Psoas muscle (tissue), 8 donors: ENCODE data around the gene EPB41. TPM values are rescaled to one million over a fixed set of nuclear protein-coding genes. Genes with fewer than 3 reads are reported as not detected.

Experiments
- ATAC-seq, 4 donors: fragments of 200-7000 bp; cut with Tn5 transposase; one replicate each; pipeline ENCODE4 v1.9.1; 2020; ENCODE audit warnings: moderate library complexity in 3 of 4, mild to moderate bottlenecking in 2 of 4
- DNase-seq, 2 donors: peaks; one replicate each; pipeline ENCODE4 v3.0.0-alpha.2; 2020
- H3K27ac ChIP-seq: fragments of 200-600 bp; one replicate; pipeline ENCODE4 v1.8.0; 2022
- H3K27me3 ChIP-seq, 3 donors: fragments of 200-600 bp in 1 of 3; one replicate each; pipeline versions ENCODE4 v1.6.1 to v1.8.0; 2013 to 2022; ENCODE audit warnings: low read length in 2 of 3, mild to moderate bottlenecking in 2 of 3, moderate library complexity in 1 of 3; ENCODE audit not compliant: insufficient read depth in 3 of 3
- H3K36me3 ChIP-seq, 2 donors: fragments of 200-600 bp in 1 of 2; one replicate each; pipeline versions ENCODE4 v1.6.1 to v1.8.0; 2013 to 2022; ENCODE audit warnings: low read depth in 1 of 2, mild to moderate bottlenecking in 1 of 2, moderate library complexity in 1 of 2; ENCODE audit not compliant: insufficient read depth in 1 of 2
- H3K4me1 ChIP-seq: fragments of 200-600 bp; one replicate; pipeline ENCODE4 v1.8.0; 2022
- H3K4me3 ChIP-seq: fragments of 200-600 bp; one replicate; pipeline ENCODE4 v1.8.0; 2022; ENCODE audit warnings: mild to moderate bottlenecking
- H3K9me3 ChIP-seq: fragments of 200-600 bp; one replicate; pipeline ENCODE4 v1.8.0; 2022
- CTCF ChIP-seq: fragments of 200-600 bp; IDR thresholded peaks from one replicate; pipeline ENCODE4 v1.8.0; 2022; ENCODE audit warnings: antibody characterized with exemption
- WGBS, 3 donors: extraction: QIAGEN DNeasy Blood & Tissue Kit; methylation state at CpG; one replicate each; pipeline versions ENCODE4 v1.1.6 to v1.1.7; 2013; 5-methylcytosine and 5-hydroxymethylcytosine counted together
- intact Hi-C, 2 donors: fragments of 100-400 bp; cut with DNase I; formaldehyde crosslinking; loops; one replicate each; pipeline versions ENCODE4 v1.11.0 to v1.14.2; 2022
- polyA plus RNA-seq, 3 donors: library from polyadenylated mRNA; stranded (reverse); fragments of 200-250 nt; gene quantifications; one replicate each; pipeline ENCODE4 v1.2.3, GENCODE V29; 2013
- total RNA-seq, 4 donors: library from RNA; stranded (reverse); fragmentation: NEBNext Ultra II Directional in 2 of 4; extraction: Animal tissue kit (Norgen Biotek cat#: 25700) in 2 of 4; gene quantifications; one replicate each; pipeline versions ENCODE4 v1.2.1 to v1.2.4, GENCODE V29; 2021 to 2023
- donor health status: healthy with polysubstance abuse.
- donor health status: DM: no; HTN: no; CAD: no; lungs with moderate emphysema.
- donor health status: Bipolar disorder and iron deficiency.
- donor health status: healthy.
- donor health status: DM: yes; HTN: yes; CAD: no.
- donor health status: DM: no; HTN: no; CAD: no.
- donor health status: DM: no; HTN: no; CAD: no.
- donor health status: DM: yes; HTN: yes; CAD: no.

The EPB41 gene
- total and polyA plus RNA-seq, 7 donors: 2.0 to 28.2 (median 18.0) TPM

- peaks cover 0 to 11% of the 10 kb centered on the region in 2 donors for H3K36me3 ChIP-seq
- 7 to 13% (median 8%) methylated on average over 28 to 34 of the region's 34 CpGs for WGBS, 3 donors
- H3K4me3 ChIP-seq: peak overlapping the region; percentile 77
- intact Hi-C loops: loop anchor here in 1 of 2 donors (5.0 kb wide), 1 partner anchor 80 kb away; no protein-coding TSS in a partner anchor
- peaks cover 0 to 50% (median 16%) of the 10 kb centered on the region in 3 donors for H3K27me3 ChIP-seq
- DNase-seq (peak; percentile 78 to 79), ATAC-seq (peak; percentile 29 to 55 (median 42))
- H3K4me1 ChIP-seq: peaks cover 6% of the 10 kb centered on the region
- no peak for TF ChIP-seq CTCF
- H3K9me3 ChIP-seq: no peaks in the 10 kb centered on the region
- H3K27ac ChIP-seq: peak overlapping the region; percentile 63
These were observed 208.3 kb downstream of the EPB41 start for GRCh38 chr1:29122682-29123052.

- TF ChIP-seq CTCF: no peak
- Histone ChIP-seq H3K27ac (peak overlapping the region; percentile 63), H3K9me3 (no peaks in the 10 kb centered on the region), H3K4me1 (peaks cover 6% of the 10 kb centered on the region), H3K27me3 (peaks cover 0 to 50% (median 16%) of the 10 kb centered on the region in 3 donors), H3K36me3 (peaks cover 0 to 5% of the 10 kb centered on the region in 2 donors), H3K4me3 (peak overlapping the region; percentile 77)
- ATAC-seq (peak in 1 of 4 donors; percentile 13), DNase-seq (peak; percentile 32 to 55)
- intact Hi-C loops: loop anchor here in 1 of 2 donors (5.0 kb wide), 1 partner anchor 79 kb away; no protein-coding TSS in a partner anchor
- 8 to 17% (median 10%) methylated on average over 53 to 70 of the region's 70 CpGs for WGBS, 3 donors
These were observed 208.9 kb downstream of the EPB41 start for GRCh38 chr1:29123053-29123886.

- no peak for TF ChIP-seq CTCF
- Histone ChIP-seq H3K27me3 (peaks cover 0 to 50% (median 16%) of the 10 kb centered on the region in 3 donors), H3K27ac (peak within 1 kb of the TSS; percentile 73), H3K9me3 (no peaks in the 10 kb centered on the region), H3K36me3 (no peaks in the 10 kb centered on the region), H3K4me1 (peaks cover 6% of the 10 kb centered on the region), H3K4me3 (peak within 1 kb of the TSS; percentile 77)
- intact Hi-C loops: loop anchor here in 1 of 2 donors (5.0 kb wide), 1 partner anchor 78 kb away; no protein-coding TSS in a partner anchor
- ATAC-seq (no peak), DNase-seq (no peak)
- WGBS, 3 donors: 1% methylated on average over 20 to 46 of the region's 46 CpGs
These were observed 209.6 kb downstream of the EPB41 start, which contains the start of gene TMEM200B for GRCh38 chr1:29123887-29124365. Gene TMEM200B (minus strand): TSS chr1:29123903. CDS start chr1:29121828, 2,075 bp downstream.

- Histone ChIP-seq H3K4me3 (peak overlapping the region; percentile 77), H3K36me3 (no peaks in the 10 kb centered on the region), H3K27me3 (peaks cover 0 to 50% (median 16%) of the 10 kb centered on the region in 3 donors), H3K9me3 (no peaks in the 10 kb centered on the region), H3K27ac (peak overlapping the region; percentile 73), H3K4me1 (peaks cover 6% of the 10 kb centered on the region)
- peak; percentile 82 to 86 for DNase-seq
- TF ChIP-seq CTCF: peak; percentile 62
- WGBS, 3 donors: 3 to 4% (median 4%) methylated on average over 47 to 85 of the region's 85 CpGs
- peak; percentile 53 to 76 (median 69) for ATAC-seq
- intact Hi-C loops: loop anchor here in 1 of 2 donors (5.0 kb wide), 1 partner anchor 78 kb away; no protein-coding TSS in a partner anchor
These were observed 210.2 kb downstream of the EPB41 start for GRCh38 chr1:29124366-29125236.
